ENCODE measurements around the gene ST6GALNAC3. TPM values are rescaled to one million over a fixed set of nuclear protein-coding genes. Genes with fewer than 3 reads are reported as not detected.

Gene ST6GALNAC3
- polyA plus RNA-seq, 2 of the 4 experiments (the other 2 are of a cell fraction): 1.1 to 1.2 TPM

DNA sequence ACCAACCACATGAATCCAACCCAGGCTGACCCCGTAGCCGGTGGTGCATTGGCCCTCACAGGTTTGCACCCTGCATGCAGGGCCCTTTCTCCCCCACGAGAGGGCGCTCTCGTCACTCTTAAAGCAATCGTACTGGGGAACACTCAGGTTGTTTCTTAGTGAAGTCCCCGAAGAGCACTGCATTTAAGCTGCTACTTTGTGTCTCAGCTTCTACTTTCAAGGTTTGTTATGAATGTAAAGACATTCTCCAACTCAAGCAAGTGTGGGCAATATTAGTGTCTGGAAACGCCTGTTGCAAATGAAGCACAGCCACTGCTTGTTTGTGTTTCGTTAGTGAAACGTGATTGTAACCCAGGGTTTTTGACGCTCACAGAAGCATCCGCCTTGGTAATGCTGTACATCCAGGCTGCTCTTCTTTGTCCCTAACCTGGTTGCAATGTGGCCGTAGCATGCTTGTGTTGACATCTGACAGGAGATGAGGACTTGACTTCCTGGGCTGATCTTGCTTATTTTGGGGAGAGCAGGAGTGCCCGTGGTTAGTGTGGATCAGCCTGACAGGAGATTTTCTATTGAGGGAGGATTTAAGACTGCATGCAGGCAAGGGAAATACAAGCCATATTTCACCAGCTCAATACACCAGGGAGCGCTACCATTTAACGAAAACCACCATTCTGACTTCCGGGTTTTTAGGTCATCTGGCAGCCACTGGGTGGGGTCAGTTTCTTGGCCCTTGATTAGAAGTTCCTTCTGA is 79.8 kb downstream of the ST6GALNAC3 start:
- TF ChIP-seq SMC3 (IDR thresholded peaks at IDR 0.05): peak; percentile 74
- TF ChIP-seq, protein P1, sequence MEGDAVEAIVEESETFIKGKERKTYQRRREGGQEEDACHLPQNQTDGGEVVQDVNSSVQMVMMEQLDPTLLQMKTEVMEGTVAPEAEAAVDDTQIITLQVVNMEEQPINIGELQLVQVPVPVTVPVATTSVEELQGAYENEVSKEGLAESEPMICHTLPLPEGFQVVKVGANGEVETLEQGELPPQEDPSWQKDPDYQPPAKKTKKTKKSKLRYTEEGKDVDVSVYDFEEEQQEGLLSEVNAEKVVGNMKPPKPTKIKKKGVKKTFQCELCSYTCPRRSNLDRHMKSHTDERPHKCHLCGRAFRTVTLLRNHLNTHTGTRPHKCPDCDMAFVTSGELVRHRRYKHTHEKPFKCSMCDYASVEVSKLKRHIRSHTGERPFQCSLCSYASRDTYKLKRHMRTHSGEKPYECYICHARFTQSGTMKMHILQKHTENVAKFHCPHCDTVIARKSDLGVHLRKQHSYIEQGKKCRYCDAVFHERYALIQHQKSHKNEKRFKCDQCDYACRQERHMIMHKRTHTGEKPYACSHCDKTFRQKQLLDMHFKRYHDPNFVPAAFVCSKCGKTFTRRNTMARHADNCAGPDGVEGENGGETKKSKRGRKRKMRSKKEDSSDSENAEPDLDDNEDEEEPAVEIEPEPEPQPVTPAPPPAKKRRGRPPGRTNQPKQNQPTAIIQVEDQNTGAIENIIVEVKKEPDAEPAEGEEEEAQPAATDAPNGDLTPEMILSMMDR (IDR thresholded peaks at IDR 0.05): peak; percentile 78
- no peak for TF ChIP-seq EP300 (IDR thresholded peaks at IDR 0.05)
- TF ChIP-seq, protein P2, sequence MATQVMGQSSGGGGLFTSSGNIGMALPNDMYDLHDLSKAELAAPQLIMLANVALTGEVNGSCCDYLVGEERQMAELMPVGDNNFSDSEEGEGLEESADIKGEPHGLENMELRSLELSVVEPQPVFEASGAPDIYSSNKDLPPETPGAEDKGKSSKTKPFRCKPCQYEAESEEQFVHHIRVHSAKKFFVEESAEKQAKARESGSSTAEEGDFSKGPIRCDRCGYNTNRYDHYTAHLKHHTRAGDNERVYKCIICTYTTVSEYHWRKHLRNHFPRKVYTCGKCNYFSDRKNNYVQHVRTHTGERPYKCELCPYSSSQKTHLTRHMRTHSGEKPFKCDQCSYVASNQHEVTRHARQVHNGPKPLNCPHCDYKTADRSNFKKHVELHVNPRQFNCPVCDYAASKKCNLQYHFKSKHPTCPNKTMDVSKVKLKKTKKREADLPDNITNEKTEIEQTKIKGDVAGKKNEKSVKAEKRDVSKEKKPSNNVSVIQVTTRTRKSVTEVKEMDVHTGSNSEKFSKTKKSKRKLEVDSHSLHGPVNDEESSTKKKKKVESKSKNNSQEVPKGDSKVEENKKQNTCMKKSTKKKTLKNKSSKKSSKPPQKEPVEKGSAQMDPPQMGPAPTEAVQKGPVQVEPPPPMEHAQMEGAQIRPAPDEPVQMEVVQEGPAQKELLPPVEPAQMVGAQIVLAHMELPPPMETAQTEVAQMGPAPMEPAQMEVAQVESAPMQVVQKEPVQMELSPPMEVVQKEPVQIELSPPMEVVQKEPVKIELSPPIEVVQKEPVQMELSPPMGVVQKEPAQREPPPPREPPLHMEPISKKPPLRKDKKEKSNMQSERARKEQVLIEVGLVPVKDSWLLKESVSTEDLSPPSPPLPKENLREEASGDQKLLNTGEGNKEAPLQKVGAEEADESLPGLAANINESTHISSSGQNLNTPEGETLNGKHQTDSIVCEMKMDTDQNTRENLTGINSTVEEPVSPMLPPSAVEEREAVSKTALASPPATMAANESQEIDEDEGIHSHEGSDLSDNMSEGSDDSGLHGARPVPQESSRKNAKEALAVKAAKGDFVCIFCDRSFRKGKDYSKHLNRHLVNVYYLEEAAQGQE (IDR thresholded peaks at IDR 0.05): no peak
- TF ChIP-seq RAD21 (conservative IDR thresholded peaks at IDR 0.05 in 1 of 2, IDR thresholded peaks at IDR 0.05 in 1 of 2): peak; percentile 72 to 76
- H3K4me1 ChIP-seq: no peaks in the 10 kb centered on the region
- H3K4me2 ChIP-seq: peak overlapping the region; percentile 81
- FAIRE-seq (no peak), ATAC-seq (peak; percentile 94 to 99), DNase-seq (ENCODE audit: low read depth in 1 of 2, low spot score in 1 of 2) (peak; percentile 28 to 62)
- H3K4me3 ChIP-seq: peak overlapping the region; percentile 43
- POLR2A ChIA-PET: no interaction called here
- CTCF ChIA-PET: interaction anchor here (0.6 to 3.9 kb wide), 23 partner anchors 10 to 990 kb away, joined by 3 to 20 read pairs (median 4); no protein-coding TSS in a partner anchor
- 27% methylated on average over 17 of the region's 17 CpGs for WGBS (ENCODE audit: missing lambda C conversion rate)
- peak overlapping the region; percentile 5 to 58; a peak in 2 of 6 replicates for H3K27ac ChIP-seq
- no peaks in the 10 kb centered on the region for H3K9me3 ChIP-seq

DNA sequence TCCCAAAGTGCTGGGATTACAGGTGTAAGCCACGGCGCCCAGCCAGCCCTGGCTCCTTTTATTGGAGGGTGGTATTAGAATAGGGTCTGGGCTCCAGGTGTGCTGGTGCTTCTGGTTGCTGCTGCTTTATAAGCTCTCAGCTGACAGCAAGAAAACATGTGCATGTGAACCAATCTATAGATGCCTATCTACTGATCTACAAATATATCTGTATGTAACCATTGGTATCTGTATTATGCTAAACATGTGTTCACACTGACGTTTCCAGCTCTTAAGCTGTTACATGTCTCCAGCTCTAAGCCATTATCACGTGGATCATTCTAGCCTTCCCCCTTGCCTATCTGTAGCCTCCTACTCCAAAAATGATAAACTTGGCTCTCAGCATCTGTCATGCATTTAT is 82.4 kb downstream of the ST6GALNAC3 start:
- CTCF ChIA-PET: no interaction called here
- WGBS (ENCODE audit: missing lambda C conversion rate): 38% methylated on average over 2 of the region's 4 CpGs
- Histone ChIP-seq H3K4me2 (no peak overlapping the region), H3K4me1 (no peaks in the 10 kb centered on the region), H3K27ac (no peak overlapping the region), H3K9me3 (no peaks in the 10 kb centered on the region), H3K4me3 (no peak overlapping the region)
- no peak for ATAC-seq
- TF ChIP-seq EHMT2 (IDR thresholded peaks at IDR 0.05; ENCODE audit: low read depth): no peak
- no peak for TF ChIP-seq SMC3 (IDR thresholded peaks at IDR 0.05)
- TF ChIP-seq MYC (IDR thresholded peaks at IDR 0.05; ENCODE audit: borderline replicate concordance, low read length): no peak
- no peak for TF ChIP-seq HOXB13 (CRISPR knock-in tag; IDR thresholded peaks at IDR 0.05; ENCODE audit: low read depth)
- no peak for TF ChIP-seq ZFP36 (IDR thresholded peaks at IDR 0.05; ENCODE audit: borderline replicate concordance, partially characterized antibody)
- no peak for TF ChIP-seq NR3C1 (IDR thresholded peaks at IDR 0.05)
- TF ChIP-seq CBX8 (IDR thresholded peaks at IDR 0.05): no peak
- no peak for TF ChIP-seq HEYL (CRISPR knock-in tag; IDR thresholded peaks at IDR 0.05)
- TF ChIP-seq, protein P3, sequence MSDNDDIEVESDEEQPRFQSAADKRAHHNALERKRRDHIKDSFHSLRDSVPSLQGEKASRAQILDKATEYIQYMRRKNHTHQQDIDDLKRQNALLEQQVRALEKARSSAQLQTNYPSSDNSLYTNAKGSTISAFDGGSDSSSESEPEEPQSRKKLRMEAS (IDR thresholded peaks at IDR 0.05): no peak
- no peak for TF ChIP-seq ZC3H11A (IDR thresholded peaks at IDR 0.05)
- no peak for TF ChIP-seq CHD4 (IDR thresholded peaks at IDR 0.05; ENCODE audit: borderline replicate concordance)
- no peak for TF ChIP-seq PHF8 (IDR thresholded peaks at IDR 0.05; ENCODE audit: borderline replicate concordance, low read depth)
- TF ChIP-seq FOSB (CRISPR knock-in tag; IDR thresholded peaks at IDR 0.05): no peak
- no peak for TF ChIP-seq RNF2 (IDR thresholded peaks at IDR 0.05; ENCODE audit: borderline replicate concordance, low read depth)
- no peak for TF ChIP-seq CEBPB (IDR thresholded peaks at IDR 0.05)
- no peak for TF ChIP-seq EHF (CRISPR knock-in tag; IDR thresholded peaks at IDR 0.05)
- TF ChIP-seq KDM5A (IDR thresholded peaks at IDR 0.05): no peak
- DNase-seq (ENCODE audit: low read depth in 1 of 2, low spot score in 1 of 2): no peak
- POLR2A ChIA-PET: no interaction called here
- FAIRE-seq: no peak

All from A549 (cell line).